IPS DF 4.7 (cell line): ENCODE results near the gene TOLLIP.

Experiments
- DNase-seq: peaks from one replicate; pipeline ENCODE4 v3.0.0-alpha.2; 2013; ENCODE audit warnings: low spot score; ENCODE audit errors: extremely low read depth

The TOLLIP gene

GRCh38 chr11:1283906-1284305 lies 25.5 kb downstream of the TOLLIP start:
- no peak for DNase-seq

GRCh38 chr11:1283091-1283511 lies 26.3 kb downstream of the TOLLIP start:
- DNase-seq: no peak

- no peak for DNase-seq
Observed at GRCh38 chr11:1281974-1282365, 27.5 kb downstream of the TOLLIP start.

- DNase-seq: no peak
Observed at GRCh38 chr11:1281326-1281973, 28.0 kb downstream of the TOLLIP start.

GRCh38 chr11:1280116-1281035 lies 29.1 kb downstream of the TOLLIP start:
- no peak for DNase-seq

GRCh38 chr11:1279674-1280055 lies 29.8 kb downstream of the TOLLIP start:
- DNase-seq: no peak

- no peak for DNase-seq
Observed at GRCh38 chr11:1278766-1279673, 30.4 kb downstream of the TOLLIP start.

GRCh38 chr11:1277936-1278512 lies 31.4 kb downstream of the TOLLIP start:
- no peak for DNase-seq

GRCh38 chr11:1276866-1277615 lies 32.4 kb downstream of the TOLLIP start:
- no peak for DNase-seq

GRCh38 chr11:1276041-1276790 lies 33.2 kb downstream of the TOLLIP start:
- no peak for DNase-seq

- DNase-seq: no peak
Observed at GRCh38 chr11:1275021-1275420, 34.4 kb downstream of the TOLLIP start.

GRCh38 chr11:1274501-1274900 lies 34.9 kb downstream of the TOLLIP start:
- no peak for DNase-seq

GRCh38 chr11:1272531-1272930 lies 36.9 kb downstream of the TOLLIP start:
- no peak for DNase-seq

GRCh38 chr11:1271927-1272326 lies 37.5 kb downstream of the TOLLIP start:
- no peak for DNase-seq

- no peak for DNase-seq
Observed at GRCh38 chr11:1271406-1271805, 38.0 kb downstream of the TOLLIP start.

- DNase-seq: no peak
Observed at GRCh38 chr11:1271002-1271401, 38.4 kb downstream of the TOLLIP start.

GRCh38 chr11:1270476-1270875 lies 39.0 kb downstream of the TOLLIP start:
- no peak for DNase-seq

- DNase-seq: no peak
Observed at GRCh38 chr11:1269957-1270356, 39.5 kb downstream of the TOLLIP start.

- DNase-seq: no peak
Observed at GRCh38 chr11:1267441-1268100, 41.9 kb downstream of the TOLLIP start.
